B cell (primary cell): ENCODE measurements around the gene SLC2A13.

Source experiments
- CTCF ChIP-seq: fragments of 200-600 bp; IDR thresholded peaks from one replicate; pipeline ENCODE4 v1.8.0; 2022; ENCODE audit warnings: antibody characterized with exemption, mild to moderate bottlenecking
- EZH2 ChIP-seq: IDR thresholded peaks from 2 replicates; pipeline ENCODE4 v1.6.1; 2012; ENCODE audit warnings: borderline replicate concordance, low read depth, mild to moderate bottlenecking, moderate library complexity, low read length; ENCODE audit not compliant: insufficient read depth, poor library complexity, severe bottlenecking

- TF ChIP-seq CTCF (no peak), EZH2 (no peak)
Measured at GRCh38 chr12:39723831-39724230, 382.1 kb downstream of the SLC2A13 start.
